SU-DHL-6 (cell line): ENCODE results near the gene ALDH4A1.

Source experiments
- H2AFZ ChIP-seq: fragments of 200-600 bp; sonication (generic); 2 replicates; pipeline ENCODE4 v1.6.1; 2014; ENCODE audit warnings: low read depth, mild to moderate bottlenecking, moderate library complexity, mixed read lengths, antibody characterized with exemption, low read length; ENCODE audit not compliant: severe bottlenecking
- H3F3A ChIP-seq: fragments of 200-600 bp; shearing (Covaris generic); 2 replicates; pipeline ENCODE4 v1.6.0; 2016; ENCODE audit warnings: antibody characterized with exemption, mild to moderate bottlenecking; ENCODE audit not compliant: insufficient read depth
- H3K27ac ChIP-seq: fragments of 200-600 bp; sonication (generic); 2 replicates; pipeline ENCODE4 v1.5.1; 2016; ENCODE audit warnings: low read depth, mild to moderate bottlenecking, low read length, moderate library complexity, mixed read lengths
- H3K27me3 ChIP-seq: fragments of 200-600 bp; sonication (generic), shearing (Covaris generic); 2 replicates; pipeline ENCODE4 v1.6.0; 2014; ENCODE audit warnings: mild to moderate bottlenecking, low read length
- H3K36me3 ChIP-seq: fragments of 200-600 bp; sonication (generic); 2 replicates; pipeline ENCODE4 v1.6.1; 2014; ENCODE audit warnings: mild to moderate bottlenecking, low read length, mixed read lengths
- H3K4me2 ChIP-seq: fragments of 300-600, 200-600 bp; shearing (Covaris generic), sonication (generic); 2 replicates; pipeline ENCODE4 v1.6.0; 2014; ENCODE audit warnings: low read length, low read depth, mild to moderate bottlenecking; ENCODE audit not compliant: poor library complexity, severe bottlenecking
- H3K4me3 ChIP-seq: fragments of 200-600 bp; sonication (generic); 2 replicates; pipeline ENCODE4 v1.5.1; 2014; ENCODE audit warnings: antibody characterized with exemption, low read length, mild to moderate bottlenecking, mixed read lengths; ENCODE audit not compliant: insufficient read depth, poor library complexity, severe bottlenecking
- H3K79me2 ChIP-seq: fragments of 200-600 bp; sonication (generic); 2 replicates; pipeline ENCODE4 v1.6.1; 2014; ENCODE audit warnings: mild to moderate bottlenecking, low read length, moderate library complexity; ENCODE audit not compliant: insufficient read depth
- H3K9ac ChIP-seq: fragments of 200-600 bp; sonication (generic); 2 replicates; pipeline ENCODE4 v1.7.0; 2014; ENCODE audit warnings: mild to moderate bottlenecking, low read length
- H3K9me2 ChIP-seq: fragments of 200-600 bp; sonication (generic); replicated peaks from 2 replicates; pipeline ENCODE4 v1.6.1; 2014; ENCODE audit warnings: low read length; ENCODE audit not compliant: insufficient read depth
- H3K9me3 ChIP-seq: fragments of 200-600 bp; sonication (generic); 2 replicates; pipeline ENCODE4 v1.6.1; 2014; ENCODE audit warnings: low read length, mixed read lengths; ENCODE audit not compliant: insufficient read depth
- H4K20me1 ChIP-seq: fragments of 200-600 bp; sonication (generic); 2 replicates; pipeline ENCODE4 v1.6.1; 2014; ENCODE audit warnings: low read depth, mild to moderate bottlenecking, antibody characterized with exemption, low read length, moderate library complexity, mixed read lengths
- CTCF ChIP-seq: fragments of 200-600 bp; sonication (generic); IDR thresholded peaks from one replicate; pipeline ENCODE4 v1.5.1; 2017; ENCODE audit warnings: antibody characterized with exemption, mild to moderate bottlenecking, low read length, moderate library complexity; ENCODE audit not compliant: insufficient read depth, poor library complexity, severe bottlenecking
- EZH2phosphoT487 ChIP-seq: fragments of 200-600 bp; sonication (generic), shearing (Covaris generic); conservative IDR thresholded peaks from 2 replicates; pipeline ENCODE4 v1.6.1; 2018; ENCODE audit warnings: mild to moderate bottlenecking, antibody characterized with exemption, low read length, moderate library complexity, mixed read lengths

ALDH4A1 gene

DNA sequence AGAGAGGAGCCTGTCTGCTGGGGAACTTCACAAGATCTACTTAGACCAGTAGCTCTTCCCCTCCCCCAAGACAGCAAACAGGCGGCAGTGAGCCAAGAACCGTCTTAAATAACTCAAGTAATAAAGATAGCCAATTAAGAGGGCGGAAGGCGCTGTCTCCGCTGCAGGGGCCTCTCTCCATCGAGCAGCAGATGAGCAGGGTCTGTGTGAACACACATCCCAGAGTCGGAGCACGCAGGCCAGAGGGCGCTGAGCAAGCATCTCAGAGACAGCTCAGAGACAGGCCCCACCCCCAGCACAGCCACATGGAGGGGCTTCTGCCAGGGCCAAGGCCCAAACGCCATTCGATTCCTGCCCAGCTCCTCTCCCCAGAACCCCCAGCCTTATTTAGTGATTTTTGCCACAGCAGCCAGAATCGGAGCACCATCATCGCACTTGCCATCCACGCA is 43.1 kb upstream of the ALDH4A1 start:
- no peaks in the 10 kb centered on the region for H3K79me2 ChIP-seq
- H3K9me3 ChIP-seq = no peaks in the 10 kb centered on the region
- H3K4me3 ChIP-seq = no peak overlapping the region
- H4K20me1 ChIP-seq = no peaks in the 10 kb centered on the region
- no peaks in the 10 kb centered on the region for H3K9me2 ChIP-seq
- H3K9ac ChIP-seq = no peak overlapping the region
- H3K27ac ChIP-seq = no peak overlapping the region
- no peaks in the 10 kb centered on the region for H3K36me3 ChIP-seq
- no peaks in the 10 kb centered on the region for H3K27me3 ChIP-seq
- TF ChIP-seq EZH2phosphoT487 (no peak), CTCF (no peak)
- H3K4me2 ChIP-seq = no peak overlapping the region
- no peaks in the 10 kb centered on the region for H3F3A ChIP-seq
- no peak overlapping the region for H2AFZ ChIP-seq

- Histone ChIP-seq H3K4me2 (no peak overlapping the region), H3K9me2 (no peaks in the 10 kb centered on the region), H3K27ac (no peak overlapping the region), H3K4me3 (no peak overlapping the region), H3K9ac (no peak overlapping the region), H4K20me1 (no peaks in the 10 kb centered on the region), H3K36me3 (no peaks in the 10 kb centered on the region), H3F3A (no peaks in the 10 kb centered on the region), H3K9me3 (no peaks in the 10 kb centered on the region), H3K27me3 (no peaks in the 10 kb centered on the region), H3K79me2 (no peaks in the 10 kb centered on the region), H2AFZ (no peak overlapping the region)
- TF ChIP-seq EZH2phosphoT487 (no peak), CTCF (no peak)
These were observed 42.5 kb upstream of the ALDH4A1 start for GRCh38 chr1:18944810-18945209.

GRCh38 chr1:18943914-18944572 is 41.7 kb upstream of the ALDH4A1 start:
- Histone ChIP-seq H3K27me3 (no peaks in the 10 kb centered on the region), H3K79me2 (no peaks in the 10 kb centered on the region), H3K9me2 (no peaks in the 10 kb centered on the region), H3K36me3 (no peaks in the 10 kb centered on the region), H3K9ac (no peak overlapping the region), H3F3A (no peaks in the 10 kb centered on the region), H4K20me1 (no peaks in the 10 kb centered on the region), H3K4me2 (no peak overlapping the region), H3K27ac (no peak overlapping the region), H3K4me3 (no peak overlapping the region), H2AFZ (no peak overlapping the region), H3K9me3 (no peaks in the 10 kb centered on the region)
- TF ChIP-seq CTCF (no peak), EZH2phosphoT487 (no peak)
